ENCODE measurements around the gene FRY.

GRCh38 chr13:32256243-32256642, 224.7 kb downstream of the FRY start:
- no peak for TF ChIP-seq CTCF (IDR thresholded peaks at IDR 0.05)
- TF ChIP-seq POLR2A (IDR thresholded peaks at IDR 0.05): no peak

Measured in uterus (tissue), 2 donors.